Stimulated activated CD8-positive, alpha-beta memory T cell treated with anti-CD3 and anti-CD28 coated beads, Interleukin-7, amount 100 ng/mL, for 1 hour (primary cell): ENCODE results near the gene BDH1.
"Not testable (repeated sequence)": the region's sequence is repeated elsewhere in the genome, so short reads cannot be mapped to it uniquely, and the experiment has no call there.

Experiments
- DNase-seq, 2 donors: peaks; one replicate each; pipeline ENCODE4 v3.0.0-alpha.2; 2020; ENCODE audit warnings: low read depth in 2 of 2

The BDH1 gene

GRCh38 chr3:197520311-197521276, 35.2 kb downstream of the BDH1 start:
- DNase-seq, result no peak

DNA sequence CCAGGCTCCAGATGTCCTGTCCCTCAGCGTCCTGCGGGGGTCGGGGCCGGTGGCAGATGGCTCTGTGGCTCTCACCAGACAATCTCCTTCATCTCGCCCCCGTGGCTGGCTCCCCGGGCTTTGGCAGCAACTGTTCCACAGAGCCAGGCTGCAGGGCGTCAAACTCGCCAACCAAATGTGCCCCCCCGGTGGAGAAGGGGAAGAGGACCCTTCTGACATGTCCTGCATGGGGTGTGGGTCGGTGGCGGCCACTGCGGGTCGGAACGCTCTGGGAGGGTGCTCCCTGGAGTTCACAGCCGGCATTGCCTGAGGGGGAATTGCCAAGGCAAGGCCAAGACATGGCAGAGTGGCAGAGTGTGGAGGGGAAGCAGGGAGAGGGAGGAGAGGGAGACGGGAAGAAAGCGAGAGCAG, 36.0 kb downstream of the BDH1 start:
- DNase-seq, result no peak

GRCh38 chr3:197518881-197519421, 36.8 kb downstream of the BDH1 start:
- no peak for DNase-seq

GRCh38 chr3:197517922-197518683, 37.7 kb downstream of the BDH1 start:
- not testable (repeated sequence) for DNase-seq

- DNase-seq, result not testable (repeated sequence)
Measured at GRCh38 chr3:197516890-197517606, 38.7 kb downstream of the BDH1 start.

DNA sequence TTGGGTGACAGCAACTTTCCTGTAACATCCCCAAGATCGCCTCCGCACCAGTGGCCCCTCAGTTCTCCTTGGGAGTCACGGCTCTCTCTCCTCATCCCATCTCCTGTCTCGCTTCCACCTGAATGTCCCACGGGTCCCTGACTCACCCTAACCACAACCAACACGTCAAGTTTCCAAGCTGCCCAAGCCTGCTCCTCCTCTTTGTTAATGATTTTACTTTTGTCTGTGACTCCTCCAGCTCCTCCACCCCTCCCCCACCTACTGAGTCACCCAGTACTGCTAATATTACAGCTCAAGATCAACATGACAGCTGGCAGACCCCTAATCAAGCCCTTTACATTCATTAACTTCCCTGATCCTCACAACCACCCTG, 39.3 kb downstream of the BDH1 start:
- DNase-seq, result no peak

GRCh38 chr3:197514786-197515355, 40.9 kb downstream of the BDH1 start:
- no peak for DNase-seq

DNA sequence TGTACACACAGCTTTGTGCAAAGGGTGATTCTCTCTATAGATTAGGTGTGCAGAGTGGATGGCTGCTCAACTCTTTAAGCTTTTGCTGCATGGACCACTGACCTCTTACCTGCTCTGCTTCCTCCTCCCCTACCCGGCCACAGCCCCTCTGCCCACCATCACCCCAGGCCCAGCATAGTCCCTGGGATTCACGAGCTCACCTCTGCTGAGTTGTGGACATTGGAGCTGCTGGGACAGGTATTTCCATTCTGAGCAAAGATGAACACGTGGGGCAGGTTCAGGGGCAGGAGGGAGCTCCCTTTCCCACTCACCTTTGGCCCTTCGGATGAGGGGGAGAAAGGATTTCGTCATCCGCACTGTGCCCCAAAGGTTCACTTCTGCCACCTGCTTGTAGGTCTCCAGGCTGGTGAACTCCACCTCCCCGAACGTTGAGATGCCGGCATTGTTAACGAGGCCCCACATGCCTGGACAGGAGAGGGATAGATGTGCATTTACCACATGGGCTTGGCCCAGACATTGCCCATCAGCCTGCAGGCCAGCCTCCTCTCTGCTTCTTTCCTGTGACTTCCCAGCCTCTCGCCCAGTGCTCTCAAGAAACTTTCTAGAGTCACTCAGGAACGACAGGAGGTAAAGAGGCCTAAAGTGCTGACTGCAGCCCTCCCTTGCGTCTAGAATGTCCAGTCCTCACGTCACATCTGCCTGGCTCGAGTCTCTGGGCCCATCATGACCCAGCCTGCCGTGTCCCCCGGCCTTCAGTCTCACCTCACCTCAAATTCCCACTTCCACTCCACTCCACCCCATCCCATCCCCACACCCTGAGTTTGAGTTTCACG, 41.6 kb downstream of the BDH1 start:
- no peak for DNase-seq

DNA sequence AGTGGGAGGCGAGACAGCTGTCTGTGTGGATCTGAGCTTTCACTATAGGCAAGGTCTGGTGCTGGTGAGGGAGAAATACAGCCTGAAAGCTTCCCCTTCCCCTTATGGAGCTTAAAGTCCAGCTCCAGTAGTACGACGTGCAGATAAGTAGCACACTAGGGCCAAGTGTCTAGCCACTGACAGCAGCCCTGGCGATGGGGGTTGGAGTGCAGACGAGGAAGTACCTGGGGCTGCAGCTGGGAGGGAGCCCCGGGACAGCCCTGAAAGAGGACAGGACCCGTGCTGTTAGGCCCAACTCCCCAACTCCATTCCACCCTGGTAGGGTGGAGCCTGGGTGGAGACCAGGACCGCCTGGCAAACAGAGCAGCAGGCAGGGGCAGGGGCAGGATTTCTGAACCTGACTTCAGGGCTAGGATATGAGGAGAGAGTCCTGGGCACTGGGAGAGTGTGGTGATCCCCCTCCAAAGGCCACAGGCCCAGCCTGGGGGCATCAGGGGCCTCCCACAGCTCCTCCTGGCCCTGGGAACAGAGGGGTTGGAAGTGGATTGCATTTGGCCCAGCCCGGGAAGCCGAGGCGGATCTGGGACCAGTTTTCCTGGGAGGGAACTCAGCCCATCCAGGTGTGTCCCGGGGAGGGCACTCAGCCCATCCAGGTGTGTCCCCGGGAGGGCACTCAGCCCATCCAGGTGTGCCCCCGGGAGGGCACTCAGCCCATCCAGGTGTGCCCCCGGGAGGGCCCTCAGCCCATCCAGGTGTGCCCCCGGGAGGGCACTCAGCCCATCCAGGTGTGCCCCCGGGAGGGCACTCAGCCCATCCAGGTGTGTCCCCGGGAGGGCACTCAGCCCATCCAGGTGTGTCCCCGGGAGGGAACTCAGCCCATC, 42.8 kb downstream of the BDH1 start:
- DNase-seq, result no peak

- no peak for DNase-seq
Measured at GRCh38 chr3:197511853-197512635, 43.7 kb downstream of the BDH1 start.

GRCh38 chr3:197511130-197511529, 44.6 kb downstream of the BDH1 start:
- DNase-seq, result no peak

GRCh38 chr3:197510642-197511018, 45.1 kb downstream of the BDH1 start:
- DNase-seq, result no peak

- no peak for DNase-seq
Measured at GRCh38 chr3:197508924-197509775, 46.6 kb downstream of the BDH1 start.

- DNase-seq, result no peak
Measured at GRCh38 chr3:197508461-197508860, 47.3 kb downstream of the BDH1 start.

- DNase-seq, result no peak
Measured at GRCh38 chr3:197508051-197508451, 47.7 kb downstream of the BDH1 start.

DNA sequence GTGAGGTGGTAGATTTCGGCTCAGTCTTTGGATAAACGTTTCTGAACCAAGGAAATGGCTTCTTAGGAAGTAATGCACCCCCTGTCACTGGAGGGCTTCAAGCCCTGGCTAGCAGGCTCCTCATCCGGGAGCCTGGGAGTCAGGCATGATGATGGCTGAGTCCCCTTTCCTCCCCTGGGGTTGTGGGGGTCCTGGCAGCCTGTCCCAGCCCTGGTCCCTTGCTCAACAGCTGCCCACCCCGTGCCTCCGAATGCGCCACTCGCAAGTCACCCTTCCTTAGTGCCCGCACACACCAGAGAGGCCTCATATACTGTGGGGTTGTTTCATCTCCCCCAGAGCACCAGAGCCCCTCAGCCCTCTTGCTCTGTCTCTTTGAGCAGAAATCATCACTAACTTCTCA, 48.2 kb downstream of the BDH1 start:
- no peak for DNase-seq

DNA sequence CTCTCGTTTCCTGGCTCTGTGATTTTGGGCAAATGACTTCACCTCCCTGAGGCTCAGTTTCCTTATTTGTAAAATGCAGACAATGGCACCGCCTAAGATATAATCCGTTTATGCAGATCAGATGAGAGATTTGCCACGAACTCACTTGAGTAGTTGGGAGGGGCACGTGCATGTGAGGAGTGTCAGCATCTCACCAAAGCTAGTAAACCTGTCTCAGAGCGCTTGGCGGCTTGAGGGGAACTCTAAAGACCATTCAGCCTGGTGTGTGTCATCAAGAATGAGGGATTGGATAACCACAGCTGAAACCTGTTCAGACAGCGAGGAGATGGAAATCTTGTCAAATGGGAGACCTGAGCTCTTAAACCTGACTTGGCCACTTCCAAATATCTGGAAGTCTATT, 48.7 kb downstream of the BDH1 start:
- DNase-seq, result no peak
